Neural cell (in vitro differentiated cells): ENCODE results near the gene SERPINA1. TPM values are rescaled to one million over a fixed set of nuclear protein-coding genes. Genes with fewer than 3 reads are reported as not detected.
A peak's percentile ranks its signal among the peaks of the same experiment; 100 is the strongest.

ENCODE experiments used
- H2AFZ ChIP-seq: fragments of 200-600, 300-800 bp; sonication (generic), shearing (Covaris generic); 2 replicates; pipeline ENCODE4 v1.6.0; 2014; ENCODE audit warnings: low read depth, mild to moderate bottlenecking, antibody characterized with exemption, low read length, moderate library complexity
- H3F3A ChIP-seq: fragments of 200-600 bp; shearing (Covaris generic); 2 replicates; pipeline ENCODE4 v1.6.1; 2016; ENCODE audit warnings: mild to moderate bottlenecking, moderate library complexity, mixed read lengths, antibody characterized with exemption, low read length; ENCODE audit not compliant: insufficient read depth, poor library complexity, severe bottlenecking
- H3K27ac ChIP-seq: fragments of 200-600, 300-800 bp; sonication (generic), shearing (Covaris generic); 2 replicates; pipeline ENCODE4 v1.5.1; 2014; ENCODE audit warnings: mild to moderate bottlenecking, low read length, moderate library complexity
- H3K27me3 ChIP-seq: fragments of 300-800, 200-600 bp; sonication (generic), shearing (Covaris generic); 2 replicates; pipeline ENCODE4 v1.6.0; 2014; ENCODE audit warnings: mild to moderate bottlenecking, low read depth, low read length, moderate library complexity; ENCODE audit not compliant: insufficient read depth
- H3K36me3 ChIP-seq: fragments of 300-800, 200-600 bp; sonication (generic), shearing (Covaris generic); 2 replicates; pipeline ENCODE4 v1.5.1; 2014; ENCODE audit warnings: mild to moderate bottlenecking, antibody characterized with exemption, low read length, moderate library complexity; ENCODE audit not compliant: insufficient read depth
- H3K4me2 ChIP-seq: fragments of 300-800, 200-600 bp; sonication (generic), shearing (Covaris generic); 2 replicates; pipeline ENCODE4 v1.6.0; 2014; ENCODE audit warnings: mild to moderate bottlenecking, low read length
- H3K4me3 ChIP-seq: fragments of 300-800, 200-600 bp; sonication (generic), shearing (Covaris generic); 2 replicates; pipeline ENCODE4 v1.5.1; 2014; ENCODE audit warnings: mild to moderate bottlenecking, low read length, moderate library complexity
- H3K79me2 ChIP-seq: fragments of 200-600 bp; shearing (Covaris generic); replicated peaks from 2 replicates; pipeline ENCODE4 v1.6.0; 2014; ENCODE audit warnings: mild to moderate bottlenecking, low read length, moderate library complexity; ENCODE audit not compliant: insufficient read depth
- H3K9ac ChIP-seq: fragments of 300-800, 200-600 bp; sonication (generic), shearing (Covaris generic); 2 replicates; pipeline ENCODE4 v1.6.1; 2016; ENCODE audit warnings: mild to moderate bottlenecking, low read length, mixed read lengths
- H3K9me2 ChIP-seq: fragments of 200-600 bp; shearing (Covaris generic); 2 replicates; pipeline ENCODE4 v1.6.1; 2016; ENCODE audit warnings: mild to moderate bottlenecking, low read length, mixed read lengths; ENCODE audit not compliant: insufficient read depth
- H3K9me3 ChIP-seq: fragments of 200-600, 300-800 bp; sonication (generic), shearing (Covaris generic); 2 replicates; pipeline ENCODE4 v1.6.1; 2016; ENCODE audit warnings: mild to moderate bottlenecking, mixed run types, low read length, moderate library complexity, mixed read lengths
- H4K20me1 ChIP-seq: fragments of 200-600 bp; shearing (Covaris generic); 2 replicates; pipeline ENCODE4 v1.6.1; 2016; ENCODE audit warnings: mild to moderate bottlenecking, mixed run types; ENCODE audit not compliant: insufficient read depth
- EP300 ChIP-seq: fragments of 450-650 bp; conservative IDR thresholded peaks from 2 replicates; pipeline ENCODE4 v1.6.1; 2014; ENCODE audit warnings: antibody characterized with exemption, mild to moderate bottlenecking, moderate library complexity; ENCODE audit not compliant: poor library complexity, severe bottlenecking
- EZH2 ChIP-seq: fragments of 200-600, 300-800 bp; shearing (Covaris generic), sonication (generic); IDR thresholded peaks from 2 replicates; pipeline ENCODE4 v1.6.1; 2014; ENCODE audit warnings: antibody characterized with exemption, low read length, borderline replicate concordance, mild to moderate bottlenecking; ENCODE audit not compliant: insufficient read depth, poor library complexity, severe bottlenecking
- MXI1 ChIP-seq: fragments of 450-650 bp; conservative IDR thresholded peaks from 2 replicates; pipeline ENCODE4 v1.6.1; 2014; ENCODE audit warnings: antibody characterized with exemption, mild to moderate bottlenecking; ENCODE audit not compliant: poor library complexity, severe bottlenecking
- POLR2AphosphoS5 ChIP-seq: IDR thresholded peaks from 2 replicates; pipeline ENCODE4 v1.6.1; 2012
- RAD21 ChIP-seq: fragments of 450-650 bp; conservative IDR thresholded peaks from 2 replicates; pipeline ENCODE4 v1.6.1; 2014; ENCODE audit warnings: antibody characterized with exemption, mild to moderate bottlenecking, moderate library complexity
- REST ChIP-seq: IDR thresholded peaks from 2 replicates; pipeline ENCODE4 v1.6.1; 2012; ENCODE audit warnings: borderline replicate concordance
- SMC3 ChIP-seq: fragments of 450-650 bp; conservative IDR thresholded peaks from 2 replicates; pipeline ENCODE4 v1.6.1; 2014; ENCODE audit warnings: antibody characterized with exemption, mild to moderate bottlenecking, moderate library complexity; ENCODE audit not compliant: poor library complexity
- TAF1 ChIP-seq: IDR thresholded peaks from 2 replicates; pipeline ENCODE4 v1.6.1; 2012; ENCODE audit warnings: low read depth
- polyA plus RNA-seq: library from polyadenylated mRNA; depleted of rRNA; stranded (reverse); fragments of >200 nt; gene quantifications from 2 replicates; pipeline ENCODE4 v1.2.3, GENCODE V29; 2014
- TF ChIP-seq, protein P1 (sequence below): fragments of 450-650 bp; IDR thresholded peaks from 2 replicates; pipeline ENCODE4 v1.5.1; 2014; ENCODE audit warnings: antibody characterized with exemption, mild to moderate bottlenecking, moderate library complexity; ENCODE audit not compliant: poor library complexity, severe bottlenecking

The SERPINA1 gene
- polyA plus RNA-seq, 1 donor from 2014 or later = not detected

DNA sequence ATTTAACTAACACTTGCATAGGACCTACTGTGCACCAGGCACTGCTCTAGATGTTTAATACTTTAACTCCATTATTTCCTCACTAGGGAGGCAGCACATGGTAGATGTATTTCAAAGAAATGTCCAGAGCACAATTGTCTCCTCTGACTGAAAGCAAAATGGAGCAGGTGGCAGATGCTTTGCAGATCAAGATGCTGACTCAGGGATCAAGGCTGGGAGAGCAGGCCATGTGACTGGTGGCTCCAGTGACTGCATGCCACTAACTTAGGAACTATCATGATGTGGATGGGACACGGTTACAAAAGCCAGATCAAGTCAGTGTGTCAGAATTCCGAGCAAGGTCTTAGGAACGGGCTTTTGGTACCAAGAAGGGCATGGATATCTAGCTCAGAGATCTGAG is 36.0 kb upstream of the SERPINA1 start:
- no peak overlapping the region for H2AFZ ChIP-seq
- no peaks in the 10 kb centered on the region for H3K9me2 ChIP-seq
- no peaks in the 10 kb centered on the region for H3K79me2 ChIP-seq
- H3K9ac ChIP-seq = no peak overlapping the region
- no peak overlapping the region for H3K4me3 ChIP-seq
- no peak overlapping the region for H3K4me2 ChIP-seq
- H3K27ac ChIP-seq = no peak overlapping the region
- H3K27me3 ChIP-seq = no peaks in the 10 kb centered on the region
- no peaks in the 10 kb centered on the region for H4K20me1 ChIP-seq
- H3K36me3 ChIP-seq = no peaks in the 10 kb centered on the region
- no peak for TF ChIP-seq MXI1
- TF ChIP-seq EP300 = no peak
- TF ChIP-seq RAD21 = no peak
- TF ChIP-seq POLR2AphosphoS5 = no peak
- TF ChIP-seq SMC3 = no peak
- TF ChIP-seq REST = no peak
- TF ChIP-seq EZH2 = no peak
- TF ChIP-seq TAF1 = no peak
- TF ChIP-seq, protein P1, sequence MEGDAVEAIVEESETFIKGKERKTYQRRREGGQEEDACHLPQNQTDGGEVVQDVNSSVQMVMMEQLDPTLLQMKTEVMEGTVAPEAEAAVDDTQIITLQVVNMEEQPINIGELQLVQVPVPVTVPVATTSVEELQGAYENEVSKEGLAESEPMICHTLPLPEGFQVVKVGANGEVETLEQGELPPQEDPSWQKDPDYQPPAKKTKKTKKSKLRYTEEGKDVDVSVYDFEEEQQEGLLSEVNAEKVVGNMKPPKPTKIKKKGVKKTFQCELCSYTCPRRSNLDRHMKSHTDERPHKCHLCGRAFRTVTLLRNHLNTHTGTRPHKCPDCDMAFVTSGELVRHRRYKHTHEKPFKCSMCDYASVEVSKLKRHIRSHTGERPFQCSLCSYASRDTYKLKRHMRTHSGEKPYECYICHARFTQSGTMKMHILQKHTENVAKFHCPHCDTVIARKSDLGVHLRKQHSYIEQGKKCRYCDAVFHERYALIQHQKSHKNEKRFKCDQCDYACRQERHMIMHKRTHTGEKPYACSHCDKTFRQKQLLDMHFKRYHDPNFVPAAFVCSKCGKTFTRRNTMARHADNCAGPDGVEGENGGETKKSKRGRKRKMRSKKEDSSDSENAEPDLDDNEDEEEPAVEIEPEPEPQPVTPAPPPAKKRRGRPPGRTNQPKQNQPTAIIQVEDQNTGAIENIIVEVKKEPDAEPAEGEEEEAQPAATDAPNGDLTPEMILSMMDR = no peak
- no peaks in the 10 kb centered on the region for H3F3A ChIP-seq
- no peaks in the 10 kb centered on the region for H3K9me3 ChIP-seq

DNA sequence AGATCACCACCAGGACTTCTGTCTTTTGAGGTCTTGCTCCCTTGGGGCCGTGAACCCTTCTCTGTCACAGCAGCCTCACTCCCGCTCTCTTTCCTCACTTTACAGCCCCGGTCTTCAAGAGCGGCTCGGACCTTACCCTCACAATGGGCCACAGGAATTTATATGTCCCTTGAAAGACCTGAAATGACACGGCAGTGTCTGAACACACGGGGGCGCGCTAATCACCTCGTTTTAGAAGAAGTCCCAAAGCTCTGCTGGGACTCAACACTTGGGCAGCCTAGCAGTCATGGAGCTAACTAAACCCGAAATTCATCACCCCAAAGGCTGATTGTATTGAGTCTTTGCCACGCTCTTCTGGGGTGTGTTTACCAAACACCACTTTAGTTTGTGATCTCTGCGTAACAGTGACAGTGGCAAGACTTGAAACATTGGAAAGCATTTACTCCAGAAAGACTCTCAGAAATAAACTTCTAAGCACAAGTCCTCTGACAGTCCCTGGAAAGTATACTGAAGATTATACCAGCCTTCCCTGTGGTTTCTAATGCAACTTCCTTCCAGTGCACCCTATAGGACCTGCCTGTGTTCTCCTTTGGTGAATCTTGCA is 35.2 kb upstream of the SERPINA1 start:
- no peak overlapping the region for H3K4me3 ChIP-seq

More for the DNA sequence above, 35.2 kb upstream of the SERPINA1 start:
- Histone ChIP-seq H3K9me2 (no peaks in the 10 kb centered on the region), H3K9ac (no peak overlapping the region), H3K36me3 (no peaks in the 10 kb centered on the region), H3K9me3 (no peaks in the 10 kb centered on the region), H3K79me2 (no peaks in the 10 kb centered on the region), H4K20me1 (no peaks in the 10 kb centered on the region), H3K27me3 (no peaks in the 10 kb centered on the region), H3K4me2 (no peak overlapping the region), H3F3A (no peaks in the 10 kb centered on the region), H3K27ac (no peak overlapping the region), H2AFZ (no peak overlapping the region)
- TF ChIP-seq, protein P1 = peak; percentile 21
- no peak for TF ChIP-seq MXI1
